Left colon (tissue), 2 donors: ENCODE data around the gene TENM4. TPM values are rescaled to one million over a fixed set of nuclear protein-coding genes. Genes with fewer than 3 reads are reported as not detected.

Experiments used
- ATAC-seq: fragments of 200-7000 bp; cut with Tn5 transposase; one replicate; pipeline ENCODE4 v1.9.1; 2020; ENCODE audit warnings: mild to moderate bottlenecking, moderate library complexity
- DNase-seq, 2 donors: peaks; one replicate each; pipeline ENCODE4 v3.0.0-alpha.2; 2020
- intact Hi-C, 2 donors: fragments of 100-400 bp; cut with DNase I in 1 of 2; cut with micrococcal nuclease in 1 of 2; formaldehyde crosslinking; loops; one replicate each; pipeline versions ENCODE4 v1.11.2 to v1.14.0; 2022; cut with DNase I, micrococcal nuclease
- total RNA-seq, 2 donors: library from RNA; stranded (reverse); fragmentation: NEBNext Ultra II Directional; extraction: Animal tissue kit (Norgen Biotek cat#: 25700); gene quantifications; one replicate each; pipeline ENCODE4 v1.2.1, GENCODE V29; 2021
- donor health status: DM: no; HTN: no; CAD: no.
- donor health status: DM: yes; HTN: yes; CAD: no.

TENM4 gene
- total RNA-seq, 2 donors from 2014 or later = 0.92 to 1.7 TPM

DNA sequence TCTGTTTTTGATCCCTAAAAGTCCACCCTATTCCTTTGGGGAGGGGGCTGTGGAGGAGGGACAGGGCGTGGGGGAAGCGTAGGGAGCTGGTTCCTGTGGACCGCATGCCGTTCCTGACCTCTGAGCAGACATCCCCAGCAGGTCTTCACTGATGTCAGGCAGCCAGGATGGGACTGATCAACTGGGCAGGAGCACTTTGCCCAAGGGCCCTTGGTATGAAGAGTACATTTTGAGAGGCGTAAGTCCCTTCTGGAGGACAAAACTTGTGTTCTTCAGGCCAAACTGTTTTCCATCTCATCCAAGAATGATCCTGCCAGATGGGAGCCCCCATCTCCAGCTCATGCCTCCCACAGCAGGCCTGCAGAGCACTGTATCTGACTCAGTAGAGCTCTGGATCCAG lies 785.3 kb downstream of the TENM4 start:
- DNase-seq = no peak
- intact Hi-C loops = no loop called here
- no peak for ATAC-seq

- ATAC-seq = no peak
- DNase-seq = no peak
- intact Hi-C loops = no loop called here
Measured at GRCh38 chr11:78654866-78655265, 786.0 kb downstream of the TENM4 start.

DNA sequence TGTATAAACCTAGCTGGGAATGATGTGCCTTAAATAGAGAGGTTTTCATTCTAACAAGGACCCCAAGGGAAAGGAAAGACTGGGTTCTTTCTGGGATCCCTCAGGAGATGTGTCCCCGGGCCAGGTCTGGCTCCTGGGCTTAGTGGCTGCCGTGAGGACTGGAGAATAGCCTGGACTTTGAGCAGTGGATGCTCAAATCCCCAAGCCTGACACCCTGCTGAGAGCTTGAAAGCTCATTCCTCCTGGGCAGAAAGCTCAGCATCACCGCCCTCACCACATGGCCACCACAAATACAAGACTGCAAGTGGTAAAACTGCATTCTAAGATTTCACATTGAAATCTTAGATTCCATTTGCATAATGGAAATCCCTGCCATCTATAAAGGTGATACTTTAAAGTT lies 786.8 kb downstream of the TENM4 start:
- no peak for ATAC-seq
- DNase-seq = no peak
- intact Hi-C loops = no loop called here

GRCh38 chr11:78653294-78653909 lies 787.4 kb downstream of the TENM4 start:
- ATAC-seq (no peak), DNase-seq (no peak)
- intact Hi-C loops = no loop called here

DNA sequence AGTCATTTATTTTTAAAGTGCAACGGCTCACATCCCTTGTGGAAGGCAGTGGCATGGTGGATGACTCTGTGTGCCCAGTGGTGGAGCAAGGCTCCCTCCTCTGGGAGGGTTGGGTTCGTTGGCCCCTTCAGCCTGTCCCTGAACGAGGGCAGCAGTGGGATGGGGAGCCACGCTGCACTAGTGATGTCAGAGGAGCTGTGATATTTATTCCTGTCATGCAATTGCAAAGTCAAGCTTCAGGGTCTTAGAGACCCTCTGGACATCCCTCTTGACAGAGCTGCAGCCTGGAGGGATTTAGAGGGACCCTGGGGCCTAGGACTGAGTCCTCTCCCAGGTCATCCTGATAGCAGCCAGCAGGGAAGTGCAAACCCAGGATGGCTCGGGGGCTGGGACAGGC lies 788.0 kb downstream of the TENM4 start:
- DNase-seq (no peak), ATAC-seq (no peak)
- intact Hi-C loops = no loop called here

GRCh38 chr11:78651923-78652842 lies 788.6 kb downstream of the TENM4 start:
- no peak for ATAC-seq
- intact Hi-C loops = no loop called here
- no peak for DNase-seq

DNA sequence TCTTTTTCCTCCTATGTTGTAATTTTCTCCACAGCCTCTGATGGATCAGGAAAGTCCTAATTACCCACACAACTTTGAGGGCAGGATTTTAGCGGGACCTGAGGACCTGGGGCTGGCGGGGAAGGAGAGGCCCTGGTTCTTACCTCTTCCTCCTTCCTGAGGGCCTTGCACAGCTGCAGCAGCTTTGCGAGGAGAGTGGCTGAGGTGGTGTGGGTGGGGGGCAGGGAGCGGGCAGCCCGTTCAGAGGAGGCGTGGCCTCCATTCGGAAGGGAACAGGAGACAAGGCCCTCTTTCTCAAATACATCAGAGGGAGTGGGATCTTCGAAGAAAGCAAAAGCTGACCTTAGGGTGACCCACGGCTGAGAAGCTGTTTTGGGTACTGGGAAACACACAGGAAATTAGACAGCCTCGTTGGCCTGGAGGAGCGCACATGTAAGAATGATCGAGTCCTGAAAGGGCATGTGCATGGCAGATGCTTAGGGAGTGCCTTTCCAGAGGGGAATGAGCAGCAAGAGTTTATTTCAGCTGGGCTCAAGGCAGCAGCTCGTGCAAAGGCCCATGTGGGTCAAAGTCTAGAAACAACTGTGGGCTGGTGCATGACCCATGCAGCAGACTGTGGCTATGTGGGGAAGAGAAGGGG lies 789.6 kb downstream of the TENM4 start:
- DNase-seq (no peak), ATAC-seq (no peak)
- intact Hi-C loops = no loop called here

GRCh38 chr11:78649361-78650215 lies 791.2 kb downstream of the TENM4 start:
- no peak for ATAC-seq
- intact Hi-C loops = loop anchor here in 1 of 2 donors (10.0 kb wide), 3 partner anchors 315 to 505 kb away; no protein-coding TSS in a partner anchor
- DNase-seq = no peak

DNA sequence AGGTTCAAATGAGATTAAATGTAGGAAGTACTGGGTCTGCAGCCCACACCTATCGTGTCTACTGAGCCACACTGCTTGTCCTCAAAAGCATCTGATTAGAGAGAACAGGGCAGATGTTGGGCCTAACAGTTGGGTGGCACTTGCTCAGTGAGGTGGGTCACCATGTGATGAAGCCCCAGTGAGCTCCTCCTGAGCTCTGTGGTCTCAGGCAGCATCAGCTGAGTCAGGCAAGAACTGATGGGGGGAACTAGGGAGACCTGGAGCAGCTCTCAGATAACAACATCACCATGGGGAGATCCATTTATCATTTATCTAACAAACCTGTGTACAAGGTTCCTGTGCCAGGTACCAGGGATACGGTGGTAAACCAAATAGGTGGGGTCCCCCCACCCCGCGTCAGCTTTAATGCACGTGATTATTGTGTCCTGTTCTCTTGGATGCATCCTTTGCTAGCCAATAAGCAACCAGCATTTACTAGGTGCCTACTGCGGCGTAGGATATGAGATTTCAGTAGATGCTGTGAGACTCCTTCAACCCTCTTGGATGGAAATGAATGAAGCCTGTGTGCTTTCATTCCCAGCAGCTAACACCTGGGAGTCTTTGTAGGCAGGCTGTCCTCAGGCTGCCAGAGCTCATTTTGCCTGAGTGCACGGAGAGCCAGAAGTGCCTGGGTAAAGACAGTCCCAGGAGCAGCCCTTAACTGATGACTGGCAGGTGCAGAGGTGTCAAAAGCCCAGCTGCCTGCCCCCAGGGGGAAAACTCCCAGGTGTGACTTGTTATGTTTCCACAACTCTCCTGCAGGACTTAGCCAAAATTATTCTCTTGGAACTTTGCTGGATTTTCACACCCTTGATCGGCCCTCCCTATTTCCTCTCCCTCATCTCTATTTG lies 792.6 kb downstream of the TENM4 start:
- ATAC-seq (no peak), DNase-seq (no peak)
- intact Hi-C loops = loop anchor here in 1 of 2 donors (10.0 kb wide), 3 partner anchors 317 to 507 kb away; no protein-coding TSS in a partner anchor

- intact Hi-C loops = loop anchor here in 1 of 2 donors (10.0 kb wide), 3 partner anchors 317 to 507 kb away; no protein-coding TSS in a partner anchor
- no peak for DNase-seq
- ATAC-seq = no peak
Measured at GRCh38 chr11:78647266-78647915, 793.4 kb downstream of the TENM4 start.

GRCh38 chr11:78646564-78647185 lies 794.2 kb downstream of the TENM4 start:
- intact Hi-C loops = loop anchor here in 1 of 2 donors (10.0 kb wide), 3 partner anchors 318 to 508 kb away; no protein-coding TSS in a partner anchor
- peak; percentile 89 for ATAC-seq

DNA sequence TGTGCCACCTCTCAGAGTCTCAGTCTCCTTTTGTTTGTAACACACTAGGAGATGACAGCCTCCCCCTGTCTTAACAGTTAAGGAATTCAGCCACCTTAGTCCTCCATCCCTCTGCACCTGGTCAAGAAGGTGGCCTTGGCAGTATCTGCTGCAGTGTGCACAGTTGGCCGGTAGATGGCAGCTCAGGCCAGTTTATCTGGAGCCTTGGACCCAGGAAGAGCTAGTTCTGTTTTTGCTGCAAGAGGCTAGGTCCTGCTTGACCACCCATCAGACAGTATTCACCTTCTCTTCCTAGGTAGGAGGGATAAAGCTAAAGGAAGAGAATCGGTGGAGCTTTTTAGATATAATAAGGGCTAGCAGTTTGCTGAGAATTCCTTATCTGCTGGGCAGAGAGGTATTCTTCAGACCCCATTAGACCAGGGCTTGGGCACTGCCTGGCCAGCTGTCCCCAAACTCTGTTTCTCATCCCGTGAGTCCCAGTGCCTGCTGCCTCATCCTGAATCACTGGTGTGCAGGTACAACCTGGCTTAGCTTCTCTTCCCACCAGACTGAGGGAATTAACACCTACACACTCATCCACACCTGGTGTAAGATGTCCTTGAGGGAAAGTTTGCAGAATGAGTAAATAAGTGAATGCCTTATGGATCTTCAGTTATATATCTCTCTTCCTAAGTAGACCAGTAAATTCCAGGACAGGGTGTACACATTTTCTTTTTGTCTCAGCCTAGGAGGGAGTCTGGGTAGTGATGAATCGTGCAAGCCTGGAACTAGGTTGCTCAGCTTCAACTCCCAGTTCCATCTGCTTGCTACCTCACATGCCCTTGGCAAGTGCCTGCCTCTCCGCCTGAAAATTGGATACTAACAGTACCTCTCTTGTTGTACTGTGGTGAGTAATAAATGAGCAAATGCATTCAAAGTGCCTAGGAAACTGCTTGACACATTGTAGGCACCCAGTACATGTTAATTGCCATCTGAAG lies 795.3 kb downstream of the TENM4 start:
- intact Hi-C loops = loop anchor here in 1 of 2 donors (10.0 kb wide), 3 partner anchors 319 to 509 kb away; no protein-coding TSS in a partner anchor
- DNase-seq (peak; percentile 34 to 74), ATAC-seq (peak; percentile 92)

More at GRCh38 chr11:78646564-78647185, 794.2 kb downstream of the TENM4 start:
- DNase-seq = peak; percentile 35 to 73

- no peak for DNase-seq
- intact Hi-C loops = loop anchor here in 1 of 2 donors (10.0 kb wide), 3 partner anchors 321 to 511 kb away; no protein-coding TSS in a partner anchor
- ATAC-seq = no peak
Measured at GRCh38 chr11:78643676-78644056, 797.2 kb downstream of the TENM4 start.

DNA sequence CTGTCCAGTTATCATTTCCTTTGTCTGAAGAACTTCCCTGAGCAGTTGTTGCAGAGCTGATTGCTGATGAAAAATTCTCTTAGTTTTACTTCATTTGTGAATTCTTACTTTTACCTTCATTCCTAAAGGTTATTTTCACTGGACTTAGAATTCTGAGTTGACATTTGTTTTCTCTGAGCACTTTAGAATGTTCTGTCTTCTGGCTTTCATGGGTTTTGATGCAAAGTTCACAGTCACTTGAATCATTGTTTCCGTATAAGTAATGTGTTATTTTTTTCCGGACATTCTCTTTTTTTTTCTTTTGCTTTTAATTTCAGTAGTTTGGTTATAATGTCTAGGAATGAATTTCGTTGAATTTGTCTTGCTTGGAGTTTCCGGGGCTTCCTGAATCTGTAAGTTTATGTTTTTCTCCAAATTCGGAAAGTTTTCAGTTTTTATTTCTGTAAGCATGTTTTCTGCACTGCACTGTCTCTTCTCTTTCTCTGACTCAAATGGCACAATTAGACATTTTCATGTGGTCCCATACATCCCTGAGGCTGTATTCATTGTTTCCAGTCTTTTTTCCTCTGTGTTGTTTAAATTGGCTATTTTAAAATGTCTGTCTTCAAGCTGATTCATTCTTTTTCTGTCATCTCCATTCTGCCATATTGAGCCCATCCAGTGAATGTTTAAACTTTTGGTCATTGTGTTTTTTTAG lies 797.7 kb downstream of the TENM4 start:
- DNase-seq = no peak
- intact Hi-C loops = loop anchor here in 1 of 2 donors (10.0 kb wide), 3 partner anchors 322 to 512 kb away; no protein-coding TSS in a partner anchor
- ATAC-seq = no peak

- intact Hi-C loops = loop anchor here in 1 of 2 donors (10.0 kb wide), 3 partner anchors 323 to 513 kb away; no protein-coding TSS in a partner anchor
- no peak for ATAC-seq
- no peak for DNase-seq
Measured at GRCh38 chr11:78641541-78641940, 799.3 kb downstream of the TENM4 start.
